HG03135 (cell line): Measurements from ENCODE around the gene MTHFS.
"Not testable (repeated sequence)": the region's sequence is repeated elsewhere in the genome, so short reads cannot be mapped to it uniquely, and the experiment has no call there.

Experiments used
- ATAC-seq: cut with Tn5 transposase; IDR thresholded peaks from one replicate; pipeline ENCODE4 v1.9.1; 2021; ENCODE audit warnings: mild to moderate bottlenecking, moderate library complexity; ENCODE audit not compliant: unreplicated experiment

The MTHFS gene

GRCh38 chr15:79896634-79897379 is at the start of gene MTHFS:
Gene MTHFS (minus strand): TSS chr15:79897014. CDS start chr15:79896988, 26 bp downstream.
- peak; percentile 63 for ATAC-seq

- no peak for ATAC-seq
Observed at GRCh38 chr15:79944622-79945021, 47.8 kb upstream of the MTHFS start.

GRCh38 chr15:79943820-79944219 is 47.0 kb upstream of the MTHFS start:
- peak; percentile 86 for ATAC-seq

- no peak for ATAC-seq
Observed at GRCh38 chr15:79942741-79943481, 46.1 kb upstream of the MTHFS start.

- no peak for ATAC-seq
Observed at GRCh38 chr15:79939399-79939798, 42.6 kb upstream of the MTHFS start.

- ATAC-seq, result no peak
Observed at GRCh38 chr15:79938143-79938542, 41.3 kb upstream of the MTHFS start.

GRCh38 chr15:79935556-79936201 is 38.9 kb upstream of the MTHFS start:
- not testable (repeated sequence) for ATAC-seq

GRCh38 chr15:79933231-79933630 is 36.4 kb upstream of the MTHFS start:
- no peak for ATAC-seq

GRCh38 chr15:79932447-79932846 is 35.6 kb upstream of the MTHFS start:
- no peak for ATAC-seq

- ATAC-seq, result no peak
Observed at GRCh38 chr15:79930516-79930915, 33.7 kb upstream of the MTHFS start.

GRCh38 chr15:79929412-79929811 is 32.6 kb upstream of the MTHFS start:
- no peak for ATAC-seq

GRCh38 chr15:79926116-79926515 is 29.3 kb upstream of the MTHFS start:
- not testable (repeated sequence) for ATAC-seq

- ATAC-seq, result no peak
Observed at GRCh38 chr15:79924379-79924778, 27.6 kb upstream of the MTHFS start.

GRCh38 chr15:79923515-79924169 is 26.8 kb upstream of the MTHFS start:
- ATAC-seq, result peak; percentile 97

- ATAC-seq, result peak; percentile 48
Observed at GRCh38 chr15:79923079-79923514, 26.3 kb upstream of the MTHFS start.

GRCh38 chr15:79922512-79923078 is 25.8 kb upstream of the MTHFS start:
- no peak for ATAC-seq

- ATAC-seq, result no peak
Observed at GRCh38 chr15:79919749-79920511, 23.1 kb upstream of the MTHFS start.

GRCh38 chr15:79919090-79919748 is 22.4 kb upstream of the MTHFS start:
- no peak for ATAC-seq

GRCh38 chr15:79918278-79918677 is 21.5 kb upstream of the MTHFS start:
- no peak for ATAC-seq
